Measurements from ENCODE around the gene ANKH. TPM values are rescaled to one million over a fixed set of nuclear protein-coding genes. Genes with fewer than 3 reads are reported as not detected.

The ANKH gene
- total RNA-seq, 2 experiments from 2014 or later = 83.7 to 87.0 TPM

DNA sequence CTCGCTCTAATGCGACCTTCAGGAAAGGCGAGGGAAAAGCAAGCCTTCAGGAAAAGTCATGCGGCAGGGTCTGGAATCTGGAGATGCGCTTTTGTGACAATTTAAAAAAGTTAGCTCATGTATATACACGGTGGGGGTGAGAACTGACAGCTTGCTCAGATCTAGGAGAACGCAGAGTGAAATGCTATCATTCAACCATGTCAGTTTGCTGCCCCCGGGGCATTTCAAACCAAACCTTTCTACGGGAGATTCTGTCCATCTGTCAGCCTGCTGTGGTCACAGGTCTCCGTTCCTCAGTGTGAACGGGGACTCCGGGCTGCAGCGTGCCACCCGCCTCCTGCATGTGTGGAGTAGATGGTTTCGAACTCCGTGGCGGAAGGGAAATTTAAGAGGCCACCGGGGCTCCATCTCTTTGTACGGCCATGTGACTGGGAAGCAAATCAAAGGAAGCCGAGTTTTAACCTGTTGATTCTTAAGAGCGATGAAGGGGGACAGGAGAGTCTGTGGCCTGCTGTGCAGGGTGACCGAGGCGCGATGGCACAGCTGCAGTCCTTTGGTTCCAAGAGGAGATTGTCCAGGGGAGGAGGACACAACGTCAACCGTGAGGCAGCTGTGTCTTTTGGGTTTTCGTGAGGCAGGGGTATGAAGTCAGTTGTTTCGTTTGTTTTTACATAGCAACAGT lies 161.1 kb downstream of the ANKH start:
- peaks cover 88% of the 10 kb centered on the region for H3K36me3 Mint-ChIP-seq (ENCODE audit: low read depth)
- H3K27me3 Mint-ChIP-seq = no peaks in the 10 kb centered on the region
- CTCF ChIA-PET = no interaction called here
- peaks cover 52% of the 10 kb centered on the region for H3K4me1 Mint-ChIP-seq
- no peak for DNase-seq
- POLR2A ChIA-PET = no interaction called here
- H3K4me3 Mint-ChIP-seq = no peak overlapping the region
- no peaks in the 10 kb centered on the region for H3K9me3 Mint-ChIP-seq
- peak overlapping the region; percentile 12 for H3K27ac Mint-ChIP-seq

DNA sequence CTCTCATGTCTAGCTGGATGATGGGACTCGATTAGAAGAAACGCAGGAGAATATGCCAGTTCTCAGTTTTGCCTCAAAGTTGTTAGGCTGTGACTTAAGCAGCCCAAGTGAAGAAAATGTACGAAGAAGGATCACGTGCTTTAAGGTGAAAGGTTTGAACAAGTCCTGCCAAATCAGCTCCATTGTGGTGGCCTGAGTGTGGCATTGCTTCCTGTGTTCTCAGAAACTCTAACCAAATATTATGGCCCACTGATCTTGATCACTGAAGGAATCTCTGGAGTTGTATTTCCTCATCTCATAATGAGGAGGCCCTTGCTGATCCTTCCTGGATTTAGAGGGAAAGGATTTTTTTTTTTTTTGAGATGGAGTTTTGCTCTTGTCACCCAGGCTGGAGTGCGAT lies 163.0 kb downstream of the ANKH start:
- ChIA-PET POLR2A (interaction anchor here (0.7 to 3.7 kb wide), 13 partner anchors 9 to 343 kb away, joined by 3 to 18 read pairs (median 7); partner anchors contain the start of gene OTULIN), CTCF (interaction anchor here (0.7 to 4.3 kb wide), 9 partner anchors 11 to 295 kb away, joined by 3 to 24 read pairs (median 4); no protein-coding TSS in a partner anchor)
- no peak overlapping the region for H3K4me3 Mint-ChIP-seq
- DNase-seq = peak; percentile 41
- H3K9me3 Mint-ChIP-seq = no peaks in the 10 kb centered on the region
- H3K27me3 Mint-ChIP-seq = no peaks in the 10 kb centered on the region
- H3K4me1 Mint-ChIP-seq = peaks cover 66% of the 10 kb centered on the region
- H3K36me3 Mint-ChIP-seq (ENCODE audit: low read depth) = peaks cover 92% of the 10 kb centered on the region
- H3K27ac Mint-ChIP-seq = peak overlapping the region; percentile 100

- peaks cover 72% of the 10 kb centered on the region for H3K4me1 Mint-ChIP-seq
- peaks cover 94% of the 10 kb centered on the region for H3K36me3 Mint-ChIP-seq (ENCODE audit: low read depth)
- ChIA-PET CTCF (interaction anchor here (0.7 to 4.3 kb wide), 9 partner anchors 12 to 329 kb away, joined by 3 to 24 read pairs (median 4); no protein-coding TSS in a partner anchor), POLR2A (interaction anchor here (0.7 to 3.7 kb wide), 16 partner anchors 9 to 342 kb away, joined by 3 to 18 read pairs (median 7); partner anchors contain the start of gene OTULIN)
- no peak overlapping the region for H3K4me3 Mint-ChIP-seq
- H3K9me3 Mint-ChIP-seq = no peaks in the 10 kb centered on the region
- H3K27me3 Mint-ChIP-seq = no peaks in the 10 kb centered on the region
- H3K27ac Mint-ChIP-seq = peak overlapping the region; percentile 100
- DNase-seq = no peak
Observed at GRCh38 chr5:14707811-14708390, 163.7 kb downstream of the ANKH start.

GRCh38 chr5:14706615-14707021 lies 165.0 kb downstream of the ANKH start:
- H3K36me3 Mint-ChIP-seq (ENCODE audit: low read depth) = peaks cover 93% of the 10 kb centered on the region
- H3K27me3 Mint-ChIP-seq = no peaks in the 10 kb centered on the region
- peak; percentile 47 for DNase-seq
- H3K4me1 Mint-ChIP-seq = peaks cover 80% of the 10 kb centered on the region
- H3K27ac Mint-ChIP-seq = peak overlapping the region; percentile 100
- CTCF ChIA-PET = interaction anchor here (0.7 to 4.3 kb wide), 7 partner anchors 21 to 297 kb away, joined by 3 to 24 read pairs (median 6); no protein-coding TSS in a partner anchor
- POLR2A ChIA-PET = interaction anchor here (0.9 to 3.7 kb wide), 14 partner anchors 9 to 341 kb away, joined by 3 to 18 read pairs (median 7); partner anchors contain the start of gene OTULIN
- peak overlapping the region; percentile 69 for H3K4me3 Mint-ChIP-seq
- no peaks in the 10 kb centered on the region for H3K9me3 Mint-ChIP-seq

DNA sequence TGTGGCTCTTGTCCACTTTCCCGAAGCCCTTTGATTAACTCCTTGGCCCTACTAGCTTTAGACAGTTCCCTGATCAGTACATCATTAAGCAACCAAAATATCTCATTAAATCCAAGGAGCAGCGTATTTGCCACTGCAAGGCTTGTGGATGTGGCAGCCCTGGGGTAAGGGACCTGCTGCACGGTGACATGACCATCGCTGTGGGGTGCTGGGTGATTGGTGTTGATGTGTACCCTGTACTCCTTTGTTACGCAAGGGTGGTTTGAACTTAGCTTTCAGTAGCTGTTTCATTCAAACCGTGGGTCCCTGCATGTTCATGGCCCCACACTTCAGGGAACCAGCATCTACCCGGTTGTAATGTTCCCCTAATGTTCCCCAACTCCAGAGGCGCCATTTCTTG lies 166.0 kb downstream of the ANKH start:
- H3K4me1 Mint-ChIP-seq = peaks cover 89% of the 10 kb centered on the region
- no peaks in the 10 kb centered on the region for H3K27me3 Mint-ChIP-seq
- no peak overlapping the region for H3K4me3 Mint-ChIP-seq
- no peak for DNase-seq
- peaks cover 93% of the 10 kb centered on the region for H3K36me3 Mint-ChIP-seq (ENCODE audit: low read depth)
- CTCF ChIA-PET = interaction anchor here (0.6 to 4.3 kb wide), 6 partner anchors 20 to 167 kb away, joined by 3 to 24 read pairs (median 5); no protein-coding TSS in a partner anchor
- peak overlapping the region; percentile 100 for H3K27ac Mint-ChIP-seq
- POLR2A ChIA-PET = interaction anchor here (0.8 to 1.7 kb wide), 6 partner anchors 20 to 165 kb away, joined by 3 to 7 read pairs (median 4); no protein-coding TSS in a partner anchor
- no peaks in the 10 kb centered on the region for H3K9me3 Mint-ChIP-seq

GRCh38 chr5:14702238-14702839 lies 169.2 kb downstream of the ANKH start:
- Mint-ChIP-seq H3K4me3 (no peak overlapping the region), H3K9me3 (no peaks in the 10 kb centered on the region), H3K4me1 (peaks cover 85% of the 10 kb centered on the region), H3K27ac (peak overlapping the region; percentile 57), H3K36me3 (ENCODE audit: low read depth) (peaks cover 91% of the 10 kb centered on the region), H3K27me3 (no peaks in the 10 kb centered on the region)
- no peak for DNase-seq
- POLR2A ChIA-PET = interaction anchor here (1.4 to 2.9 kb wide), 2 partner anchors 16 to 35 kb away, joined by 3 to 8 read pairs; no protein-coding TSS in a partner anchor
- CTCF ChIA-PET = interaction anchor here (1.1 to 1.9 kb wide), 3 partner anchors 16 to 25 kb away, joined by 4 to 11 read pairs (median 6); no protein-coding TSS in a partner anchor

- Mint-ChIP-seq H3K27ac (peak overlapping the region; percentile 57), H3K36me3 (ENCODE audit: low read depth) (peaks cover 89% of the 10 kb centered on the region), H3K9me3 (no peaks in the 10 kb centered on the region), H3K27me3 (no peaks in the 10 kb centered on the region), H3K4me1 (peaks cover 80% of the 10 kb centered on the region), H3K4me3 (no peak overlapping the region)
- no peak for DNase-seq
- ChIA-PET CTCF (interaction anchor here (1.1 kb wide), 1 partner anchor 16 kb away, joined by 4 read pairs; no protein-coding TSS in a partner anchor), POLR2A (interaction anchor here (1.4 to 2.9 kb wide), 2 partner anchors 15 to 34 kb away, joined by 3 to 8 read pairs; no protein-coding TSS in a partner anchor)
Observed at GRCh38 chr5:14701556-14701955, 170.0 kb downstream of the ANKH start.

GRCh38 chr5:14700478-14701436 lies 170.8 kb downstream of the ANKH start:
- CTCF ChIA-PET = interaction anchor here (1.1 kb wide), 1 partner anchor 15 kb away, joined by 4 read pairs; no protein-coding TSS in a partner anchor

GRCh38 chr5:14699807-14700400 lies 171.7 kb downstream of the ANKH start:
- ChIA-PET POLR2A (interaction anchor here (1.0 kb wide), 1 partner anchor 173 kb away, joined by 3 read pairs; no protein-coding TSS in a partner anchor), CTCF (interaction anchor here (1.4 kb wide), 1 partner anchor 304 kb away, joined by 3 read pairs; no protein-coding TSS in a partner anchor)
- DNase-seq = no peak
- peak overlapping the region; percentile 32 for H3K27ac Mint-ChIP-seq
- H3K36me3 Mint-ChIP-seq (ENCODE audit: low read depth) = peaks cover 85% of the 10 kb centered on the region
- no peaks in the 10 kb centered on the region for H3K27me3 Mint-ChIP-seq
- H3K4me3 Mint-ChIP-seq = no peak overlapping the region
- H3K4me1 Mint-ChIP-seq = peaks cover 73% of the 10 kb centered on the region
- H3K9me3 Mint-ChIP-seq = no peaks in the 10 kb centered on the region

More at GRCh38 chr5:14700478-14701436, 170.8 kb downstream of the ANKH start:
- H3K27ac Mint-ChIP-seq = peak overlapping the region; percentile 57
- H3K36me3 Mint-ChIP-seq (ENCODE audit: low read depth) = peaks cover 89% of the 10 kb centered on the region
- H3K4me3 Mint-ChIP-seq = no peak overlapping the region
- POLR2A ChIA-PET = interaction anchor here (1.4 to 2.9 kb wide), 2 partner anchors 14 to 33 kb away, joined by 3 to 8 read pairs; no protein-coding TSS in a partner anchor
- H3K9me3 Mint-ChIP-seq = no peaks in the 10 kb centered on the region
- peaks cover 78% of the 10 kb centered on the region for H3K4me1 Mint-ChIP-seq
- no peak for DNase-seq
- H3K27me3 Mint-ChIP-seq = no peaks in the 10 kb centered on the region

DNA sequence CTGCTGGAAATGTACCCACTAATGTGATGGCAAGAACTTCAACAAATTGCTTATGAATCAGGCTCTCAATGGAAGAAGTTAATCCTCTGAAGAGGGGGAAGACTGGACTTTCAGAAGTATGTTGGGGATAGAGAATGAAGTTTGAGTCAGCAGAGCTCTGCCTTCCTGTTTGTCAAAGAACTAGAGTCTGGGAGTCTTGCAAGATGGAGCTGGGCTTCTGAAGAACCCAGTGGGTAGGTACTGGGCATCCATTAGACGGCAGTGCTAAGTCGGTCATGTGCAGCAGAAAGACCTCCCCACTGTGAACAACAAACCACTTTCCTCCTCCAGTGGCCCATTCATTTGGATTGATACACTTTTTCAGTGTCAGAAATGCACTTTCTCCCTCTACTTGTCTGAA lies 172.4 kb downstream of the ANKH start:
- H3K27me3 Mint-ChIP-seq = no peaks in the 10 kb centered on the region
- no peak overlapping the region for H3K4me3 Mint-ChIP-seq
- POLR2A ChIA-PET = interaction anchor here (0.9 to 1.0 kb wide), 2 partner anchors 9 to 174 kb away, joined by 3 read pairs; no protein-coding TSS in a partner anchor
- H3K4me1 Mint-ChIP-seq = peaks cover 65% of the 10 kb centered on the region
- CTCF ChIA-PET = interaction anchor here (1.4 kb wide), 1 partner anchor 305 kb away, joined by 3 read pairs; no protein-coding TSS in a partner anchor
- H3K27ac Mint-ChIP-seq = peak overlapping the region; percentile 61
- H3K36me3 Mint-ChIP-seq (ENCODE audit: low read depth) = peaks cover 79% of the 10 kb centered on the region
- no peak for DNase-seq
- H3K9me3 Mint-ChIP-seq = no peaks in the 10 kb centered on the region

DNA sequence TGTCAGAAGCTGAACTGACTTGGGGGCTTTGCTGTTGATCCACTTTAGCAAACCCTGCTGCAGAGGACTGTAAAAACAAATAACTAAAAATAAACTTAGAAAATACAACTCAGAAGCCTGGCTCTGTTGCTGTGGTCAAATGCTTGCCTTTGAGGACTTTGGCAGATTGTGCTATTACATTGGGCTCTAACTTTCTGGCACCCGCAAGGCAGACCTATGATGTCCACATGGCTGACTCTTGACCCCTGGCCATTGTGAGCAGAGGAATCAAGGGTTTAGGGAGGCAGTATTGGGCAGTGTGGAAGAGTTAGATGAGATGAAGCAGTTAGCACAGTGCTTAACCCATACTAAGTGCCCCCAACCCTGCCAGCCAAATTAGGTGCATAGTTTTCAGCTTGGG lies 173.1 kb downstream of the ANKH start:
- Mint-ChIP-seq H3K27me3 (no peaks in the 10 kb centered on the region), H3K27ac (no peak overlapping the region), H3K4me1 (peaks cover 60% of the 10 kb centered on the region), H3K9me3 (no peaks in the 10 kb centered on the region), H3K4me3 (no peak overlapping the region), H3K36me3 (ENCODE audit: low read depth) (peaks cover 81% of the 10 kb centered on the region)
- ChIA-PET POLR2A (interaction anchor here (0.9 to 1.4 kb wide), 3 partner anchors 9 to 175 kb away, joined by 3 to 9 read pairs (median 3); no protein-coding TSS in a partner anchor), CTCF (interaction anchor here (1.4 kb wide), 1 partner anchor 305 kb away, joined by 3 read pairs; no protein-coding TSS in a partner anchor)
- DNase-seq = no peak

Measured in activated CD4-positive, alpha-beta memory T cell treated with anti-CD3 and anti-CD28 coated beads, Interleukin-2, amount 10 ng/mL, durations not matched to agents 7 days and 5 days (primary cell).